COR-L47 (cell line): ENCODE measurements around the gene GATB.

Experiments
- DNase-seq: peaks from one replicate; lab custom pipeline; 2025; lab: John Stamatoyannopoulos, UW

The GATB gene

GRCh38 chr4:151760712-151761661 lies at the start of gene GATB:
Gene GATB, minus strand, starts transcription at chr4:151761007. Its CDS starts 25 bp downstream, at chr4:151760982.
- DNase-seq = peak; percentile 97

GRCh38 chr4:151810476-151810875 lies 49.7 kb upstream of the GATB start:
- DNase-seq = no peak

- no peak for DNase-seq
Measured at GRCh38 chr4:151809716-151810115, 48.9 kb upstream of the GATB start.

- DNase-seq = no peak
Measured at GRCh38 chr4:151808542-151808941, 47.7 kb upstream of the GATB start.

GRCh38 chr4:151808120-151808529 lies 47.3 kb upstream of the GATB start:
- no peak for DNase-seq

GRCh38 chr4:151807220-151807619 lies 46.4 kb upstream of the GATB start:
- DNase-seq = no peak

GRCh38 chr4:151806511-151806927 lies 45.7 kb upstream of the GATB start:
- DNase-seq = no peak

- DNase-seq = no peak
Measured at GRCh38 chr4:151804821-151805220, 44.0 kb upstream of the GATB start.

GRCh38 chr4:151804086-151804630 lies 43.4 kb upstream of the GATB start:
- DNase-seq = no peak

- DNase-seq = no peak
Measured at GRCh38 chr4:151803246-151803645, 42.4 kb upstream of the GATB start.

- DNase-seq = peak; percentile 22
Measured at GRCh38 chr4:151801547-151802516, 41.0 kb upstream of the GATB start.

GRCh38 chr4:151799417-151800012 lies 38.7 kb upstream of the GATB start:
- no peak for DNase-seq

GRCh38 chr4:151798678-151799416 lies 38.0 kb upstream of the GATB start:
- no peak for DNase-seq

GRCh38 chr4:151797853-151798252 lies 37.0 kb upstream of the GATB start:
- DNase-seq = no peak

GRCh38 chr4:151797131-151797530 lies 36.3 kb upstream of the GATB start:
- DNase-seq = no peak

GRCh38 chr4:151796106-151796505 lies 35.3 kb upstream of the GATB start:
- no peak for DNase-seq

GRCh38 chr4:151792995-151793394 lies 32.2 kb upstream of the GATB start:
- no peak for DNase-seq

GRCh38 chr4:151792530-151792929 lies 31.7 kb upstream of the GATB start:
- DNase-seq = no peak

GRCh38 chr4:151788021-151788420 lies 27.2 kb upstream of the GATB start:
- no peak for DNase-seq

GRCh38 chr4:151786158-151786495 lies 25.3 kb upstream of the GATB start:
- DNase-seq = no peak

- no peak for DNase-seq
Measured at GRCh38 chr4:151785484-151786157, 24.8 kb upstream of the GATB start.
